ENCODE measurements around the gene NDP. TPM values are rescaled to one million over a fixed set of nuclear protein-coding genes. Genes with fewer than 3 reads are reported as not detected.

Gene NDP
- polyA plus RNA-seq, 1 donor, result 0.54 TPM

DNA sequence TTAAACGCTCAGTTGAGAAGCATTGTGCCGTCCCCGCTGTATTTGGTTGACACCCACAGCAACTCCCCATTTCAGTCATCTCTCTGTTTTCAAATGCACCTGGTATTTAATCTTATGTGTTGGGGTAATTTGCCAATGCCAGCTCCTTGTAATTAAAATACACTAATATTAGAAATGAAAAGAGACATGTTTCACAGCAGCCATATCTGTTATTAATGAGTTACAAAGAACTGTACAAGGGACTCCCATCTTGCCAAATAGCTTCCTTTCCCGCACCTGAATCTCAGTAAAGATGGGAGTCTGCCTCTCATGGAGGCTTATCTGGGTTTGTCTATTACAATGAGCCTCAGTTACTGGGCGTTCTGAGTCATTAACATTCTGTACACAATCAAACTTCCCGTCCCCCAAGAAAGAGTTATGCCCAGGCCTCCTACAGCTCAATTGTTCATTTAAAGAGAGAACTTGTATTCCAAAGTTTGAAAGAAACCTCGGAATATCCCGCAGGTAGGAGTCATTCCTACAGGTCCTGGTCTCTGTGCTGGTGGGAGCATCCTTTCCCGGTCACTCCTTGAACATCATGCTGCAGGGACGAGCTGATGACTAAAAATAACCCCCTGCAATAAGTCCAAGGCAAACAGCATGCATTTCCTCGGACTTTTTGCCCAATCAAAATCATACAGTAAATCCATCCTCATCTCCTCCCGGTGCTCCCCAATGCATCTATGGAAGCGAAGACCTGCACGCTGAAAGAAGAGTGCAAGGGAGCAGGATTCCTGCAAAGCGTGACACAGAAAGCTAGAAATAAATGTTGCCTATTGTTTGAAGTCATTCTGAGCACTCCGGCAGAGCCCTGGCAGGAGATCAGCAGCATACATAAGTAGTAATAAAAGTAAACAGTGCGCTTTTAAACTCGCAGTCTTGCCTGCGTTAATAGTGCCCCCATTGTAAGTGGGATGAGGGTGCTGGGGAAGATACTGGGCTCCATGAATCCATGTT is 926 bp downstream of the NDP start:
- WGBS (ENCODE audit: insufficient coverage, low lambda C conversion rate), result 100% methylated on average over 1 of the region's 19 CpGs
- DNase-seq, result peak in 1 of 2 donors; percentile 7

DNA sequence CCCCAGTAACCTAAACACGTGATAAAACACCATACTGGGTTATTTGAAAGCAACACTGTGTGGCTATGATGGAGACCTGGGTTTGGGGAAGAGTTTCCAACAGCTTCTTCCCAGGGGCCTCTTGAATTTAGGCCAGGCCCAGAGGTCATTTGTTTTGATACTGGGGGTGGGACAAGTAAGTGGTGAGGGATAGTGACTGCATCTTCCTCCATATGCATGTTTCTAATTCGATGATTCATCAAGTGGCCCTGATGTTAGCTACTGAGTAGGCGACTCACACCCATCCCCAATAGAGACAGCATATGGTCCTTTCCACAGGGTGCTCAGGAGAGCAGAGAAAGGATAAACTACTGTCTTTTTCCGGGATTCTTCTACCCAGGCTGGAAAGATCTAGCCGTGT is 2.7 kb downstream of the NDP start:
- no peak for DNase-seq
- Histone ChIP-seq H3K27ac (ENCODE audit: low read length) (no peak overlapping the region), H3K4me1 (ENCODE audit: control insufficient read depth, insufficient read depth, low read length) (no peaks in the 10 kb centered on the region), H3K4me3 (ENCODE audit: low read length) (no peak overlapping the region), H3K36me3 (ENCODE audit: control insufficient read depth, insufficient read depth, low read length) (no peaks in the 10 kb centered on the region), H3K27me3 (ENCODE audit: control insufficient read depth, insufficient read depth, low read length) (no peaks in the 10 kb centered on the region), H3K9me3 (ENCODE audit: control insufficient read depth, low read depth, low read length) (no peaks in the 10 kb centered on the region)
- 100% methylated on average over 1 of the region's 5 CpGs for WGBS (ENCODE audit: insufficient coverage, low lambda C conversion rate)

More for the DNA sequence above, 926 bp downstream of the NDP start:
- Histone ChIP-seq H3K36me3 (ENCODE audit: control insufficient read depth, insufficient read depth, low read length) (no peaks in the 10 kb centered on the region), H3K4me1 (ENCODE audit: control insufficient read depth, insufficient read depth, low read length) (no peaks in the 10 kb centered on the region), H3K9me3 (ENCODE audit: control insufficient read depth, low read depth, low read length) (no peaks in the 10 kb centered on the region), H3K27ac (ENCODE audit: low read length) (no peak overlapping the region), H3K4me3 (ENCODE audit: low read length) (peak overlapping the region; percentile 26), H3K27me3 (ENCODE audit: control insufficient read depth, insufficient read depth, low read length) (no peaks in the 10 kb centered on the region)

DNA sequence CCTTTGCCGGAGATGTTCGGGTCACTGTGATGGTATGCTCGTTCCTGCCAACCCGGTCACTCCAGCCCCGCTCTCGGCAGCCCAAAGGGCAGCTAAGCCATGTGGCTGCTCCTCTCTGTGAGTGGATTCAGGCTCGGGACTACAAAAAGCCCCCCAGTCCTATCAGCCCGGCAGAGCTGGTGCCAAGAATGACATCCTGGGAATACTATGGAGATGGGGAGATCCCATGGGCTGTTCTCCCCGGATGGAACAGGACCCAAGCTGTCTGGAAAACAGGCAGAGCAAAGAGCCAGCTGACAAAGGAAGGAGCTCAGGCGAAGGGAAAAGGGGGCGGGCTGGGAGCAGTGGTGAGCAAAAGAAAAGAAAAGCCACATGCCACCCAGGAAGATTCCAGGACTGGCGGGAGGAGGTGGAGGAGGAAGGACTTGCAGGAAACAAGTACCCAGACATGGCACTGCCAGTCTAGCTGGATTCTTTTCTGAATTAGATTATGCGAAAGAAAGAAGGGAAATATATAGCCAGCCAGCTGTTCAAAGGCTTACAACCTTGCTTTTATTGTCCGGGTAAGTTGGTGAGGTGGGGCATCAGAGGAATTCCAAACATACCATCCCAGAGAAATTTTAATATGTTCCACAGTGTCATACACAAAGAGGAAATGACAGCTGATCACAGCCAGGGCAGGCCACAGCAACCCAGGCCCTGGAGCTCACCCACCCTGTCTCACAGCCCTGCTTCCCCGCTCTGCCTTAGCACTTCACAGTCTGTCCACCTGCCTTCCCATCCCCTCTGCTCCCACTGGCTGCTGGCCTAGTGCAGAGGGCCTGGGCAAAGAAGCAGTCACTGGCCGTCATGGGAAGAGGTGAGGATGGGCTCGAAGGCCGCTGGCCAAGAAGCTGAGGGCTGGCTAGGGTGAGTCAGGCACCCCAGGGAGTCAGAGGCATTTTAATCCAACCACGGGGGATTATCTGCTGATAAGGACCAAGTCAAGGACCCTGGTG is 3.4 kb downstream of the NDP start:
- no CpG with 5 or more reads among the region's 19 CpGs for WGBS (ENCODE audit: insufficient coverage, low lambda C conversion rate)
- Histone ChIP-seq H3K9me3 (ENCODE audit: control insufficient read depth, low read depth, low read length) (no peaks in the 10 kb centered on the region), H3K27ac (ENCODE audit: low read length) (no peak overlapping the region), H3K27me3 (ENCODE audit: control insufficient read depth, insufficient read depth, low read length) (no peaks in the 10 kb centered on the region), H3K4me1 (ENCODE audit: control insufficient read depth, insufficient read depth, low read length) (no peaks in the 10 kb centered on the region), H3K4me3 (ENCODE audit: low read length) (no peak overlapping the region), H3K36me3 (ENCODE audit: control insufficient read depth, insufficient read depth, low read length) (no peaks in the 10 kb centered on the region)
- no peak for DNase-seq

DNA sequence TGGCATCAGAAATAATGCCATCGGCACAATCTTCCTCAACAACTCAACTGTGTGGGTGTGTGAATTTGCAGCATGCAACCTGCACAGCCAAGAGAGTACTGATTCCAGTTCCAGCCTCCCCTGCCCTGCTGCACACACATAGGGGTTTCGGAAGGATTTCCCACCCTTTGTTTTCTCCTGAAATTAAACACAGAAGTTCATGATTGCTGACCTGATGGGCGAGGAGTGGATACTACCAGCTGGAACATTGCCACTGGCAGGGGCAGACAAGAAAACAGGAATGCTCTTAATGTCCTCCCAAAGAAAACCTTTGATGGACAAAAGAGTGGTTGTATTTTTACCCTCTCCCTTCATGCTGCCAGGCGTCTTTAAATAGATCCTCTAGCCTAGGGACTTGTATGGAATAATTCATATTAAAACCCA is 4.8 kb downstream of the NDP start:
- Histone ChIP-seq H3K27me3 (ENCODE audit: control insufficient read depth, insufficient read depth, low read length) (no peaks in the 10 kb centered on the region), H3K4me1 (ENCODE audit: control insufficient read depth, insufficient read depth, low read length) (no peaks in the 10 kb centered on the region), H3K36me3 (ENCODE audit: control insufficient read depth, insufficient read depth, low read length) (no peaks in the 10 kb centered on the region), H3K27ac (ENCODE audit: low read length) (no peak overlapping the region), H3K9me3 (ENCODE audit: control insufficient read depth, low read depth, low read length) (no peaks in the 10 kb centered on the region), H3K4me3 (ENCODE audit: low read length) (no peak overlapping the region)
- no peak for DNase-seq
- WGBS (ENCODE audit: insufficient coverage, low lambda C conversion rate), result no CpG with 5 or more reads among the region's 4 CpGs

DNA sequence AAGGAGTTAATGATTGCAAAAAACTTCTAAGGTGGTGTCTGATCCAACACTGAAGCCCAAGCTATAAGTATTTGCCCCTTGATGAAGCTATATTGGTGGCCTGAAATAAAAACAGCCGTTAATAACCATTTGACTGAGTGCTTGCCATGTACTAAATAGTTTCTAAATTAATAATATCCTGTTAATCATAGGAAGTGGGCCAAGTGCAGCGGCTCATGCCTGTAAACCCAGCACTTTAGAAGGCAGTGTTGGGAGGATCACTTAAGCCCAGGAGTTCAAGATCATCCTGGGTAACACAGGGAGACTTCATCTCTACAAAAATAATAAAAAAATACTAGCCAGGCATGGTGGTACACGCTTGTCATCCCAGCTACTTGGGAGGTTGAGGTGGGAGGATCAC is 8.3 kb downstream of the NDP start:
- no peaks in the 10 kb centered on the region for H3K27me3 ChIP-seq (ENCODE audit: control insufficient read depth, insufficient read depth, low read length)
- DNase-seq, result no peak
- no peaks in the 10 kb centered on the region for H3K36me3 ChIP-seq (ENCODE audit: control insufficient read depth, insufficient read depth, low read length)
- H3K27ac ChIP-seq (ENCODE audit: low read length), result no peak overlapping the region
- H3K4me1 ChIP-seq (ENCODE audit: control insufficient read depth, insufficient read depth, low read length), result no peaks in the 10 kb centered on the region
- no CpG with 5 or more reads among the region's 3 CpGs for WGBS (ENCODE audit: insufficient coverage, low lambda C conversion rate)
- H3K9me3 ChIP-seq (ENCODE audit: control insufficient read depth, low read depth, low read length), result no peaks in the 10 kb centered on the region
- H3K4me3 ChIP-seq (ENCODE audit: low read length), result no peak overlapping the region

DNA sequence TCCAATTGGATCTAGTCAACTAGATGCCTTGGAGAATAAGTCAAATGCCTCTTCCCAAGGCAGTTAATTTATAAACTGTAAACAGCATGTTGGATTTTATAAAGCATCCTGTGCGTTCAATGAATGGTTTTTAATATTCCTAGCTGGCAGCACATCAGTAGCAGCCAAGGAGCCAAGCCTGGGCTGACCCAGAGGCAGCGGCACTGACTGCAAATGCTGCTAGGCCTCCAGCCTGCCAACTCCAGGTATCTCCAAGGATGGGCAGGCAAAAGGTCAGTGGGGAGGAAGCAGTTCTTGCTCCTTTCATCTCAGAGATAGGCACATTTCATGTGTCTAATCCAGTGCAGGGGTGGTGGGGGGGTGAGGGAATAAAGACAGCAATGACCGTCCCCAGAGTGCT is 9.5 kb downstream of the NDP start:
- Histone ChIP-seq H3K27ac (ENCODE audit: low read length) (no peak overlapping the region), H3K4me3 (ENCODE audit: low read length) (no peak overlapping the region), H3K9me3 (ENCODE audit: control insufficient read depth, low read depth, low read length) (no peaks in the 10 kb centered on the region), H3K36me3 (ENCODE audit: control insufficient read depth, insufficient read depth, low read length) (no peaks in the 10 kb centered on the region), H3K4me1 (ENCODE audit: control insufficient read depth, insufficient read depth, low read length) (no peaks in the 10 kb centered on the region), H3K27me3 (ENCODE audit: control insufficient read depth, insufficient read depth, low read length) (no peaks in the 10 kb centered on the region)
- DNase-seq, result no peak
- WGBS (ENCODE audit: insufficient coverage, low lambda C conversion rate), result no CpG with 5 or more reads among the region's 3 CpGs

DNA sequence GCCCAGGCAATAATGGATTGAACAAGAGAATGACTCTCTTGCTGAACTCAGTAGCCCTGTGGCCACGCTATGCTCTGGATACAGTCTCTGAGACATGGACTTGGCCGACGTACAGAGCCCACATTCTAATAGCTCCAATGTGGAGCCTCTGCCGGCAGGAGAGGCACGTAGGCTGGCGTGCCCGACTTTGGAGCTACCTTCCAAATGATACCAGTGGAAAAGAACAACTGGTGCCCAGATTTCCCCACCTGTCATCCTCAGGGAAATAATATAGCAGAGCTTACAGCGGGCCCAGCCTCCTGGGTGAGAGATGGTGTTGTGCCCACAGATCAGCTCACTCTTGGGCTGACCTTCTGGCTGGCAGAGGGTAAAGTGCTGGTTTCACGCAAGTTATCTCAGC is 10.6 kb downstream of the NDP start:
- no peaks in the 10 kb centered on the region for H3K36me3 ChIP-seq (ENCODE audit: control insufficient read depth, insufficient read depth, low read length)
- DNase-seq, result no peak
- WGBS (ENCODE audit: insufficient coverage, low lambda C conversion rate), result no CpG with 5 or more reads among the region's 9 CpGs
- H3K4me3 ChIP-seq (ENCODE audit: low read length), result no peak overlapping the region
- H3K27ac ChIP-seq (ENCODE audit: low read length), result no peak overlapping the region
- no peaks in the 10 kb centered on the region for H3K9me3 ChIP-seq (ENCODE audit: control insufficient read depth, low read depth, low read length)
- H3K27me3 ChIP-seq (ENCODE audit: control insufficient read depth, insufficient read depth, low read length), result no peaks in the 10 kb centered on the region
- H3K4me1 ChIP-seq (ENCODE audit: control insufficient read depth, insufficient read depth, low read length), result no peaks in the 10 kb centered on the region

DNA sequence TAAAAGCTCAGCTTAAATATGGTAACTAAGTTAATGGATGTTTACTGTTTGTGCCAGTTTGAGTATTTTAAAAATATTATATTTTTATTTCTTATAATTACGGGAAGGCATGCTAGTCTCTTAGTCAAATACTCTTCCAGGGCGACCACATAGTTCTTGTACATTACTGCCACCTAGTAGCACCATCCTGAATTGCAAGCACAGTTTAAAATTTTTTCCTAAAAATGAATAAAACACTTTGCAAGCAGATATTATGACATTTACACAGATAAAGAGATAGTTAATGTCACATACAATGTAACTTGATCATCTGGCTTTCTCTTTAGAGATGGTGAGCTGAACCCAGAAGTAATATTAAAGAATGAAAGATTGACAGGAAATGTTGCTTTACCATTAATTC is 11.5 kb downstream of the NDP start:
- Histone ChIP-seq H3K9me3 (ENCODE audit: control insufficient read depth, low read depth, low read length) (no peaks in the 10 kb centered on the region), H3K4me1 (ENCODE audit: control insufficient read depth, insufficient read depth, low read length) (no peaks in the 10 kb centered on the region), H3K27ac (ENCODE audit: low read length) (no peak overlapping the region), H3K4me3 (ENCODE audit: low read length) (no peak overlapping the region), H3K27me3 (ENCODE audit: control insufficient read depth, insufficient read depth, low read length) (no peaks in the 10 kb centered on the region), H3K36me3 (ENCODE audit: control insufficient read depth, insufficient read depth, low read length) (no peaks in the 10 kb centered on the region)
- no CpG with 5 or more reads among the region's 2 CpGs for WGBS (ENCODE audit: insufficient coverage, low lambda C conversion rate)
- DNase-seq, result no peak

DNA sequence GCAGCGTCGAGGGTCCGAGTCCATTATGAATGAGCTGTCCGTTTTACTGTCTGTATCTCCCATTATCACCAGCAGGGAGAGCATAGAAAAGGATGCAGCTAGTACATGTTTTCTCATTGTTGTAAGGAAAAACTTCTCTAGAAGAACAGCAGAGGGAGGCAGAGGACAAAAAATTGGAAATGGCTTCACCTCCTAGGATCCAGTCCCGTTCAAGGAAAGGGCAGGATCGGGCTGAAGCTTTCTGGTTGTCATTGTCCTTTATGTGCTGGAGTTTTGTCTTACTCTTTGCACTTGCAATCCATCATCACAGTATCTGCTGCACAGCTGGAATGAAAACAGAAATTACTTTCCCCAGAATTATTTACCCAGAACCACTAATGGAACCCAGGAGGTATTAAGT is 14.7 kb downstream of the NDP start:
- no peaks in the 10 kb centered on the region for H3K9me3 ChIP-seq (ENCODE audit: control insufficient read depth, low read depth, low read length)
- H3K27ac ChIP-seq (ENCODE audit: low read length), result no peak overlapping the region
- no peak overlapping the region for H3K4me3 ChIP-seq (ENCODE audit: low read length)
- peak; percentile 58 to 72 for DNase-seq
- WGBS (ENCODE audit: insufficient coverage, low lambda C conversion rate), result no CpG with 5 or more reads among the region's 6 CpGs
- no peaks in the 10 kb centered on the region for H3K36me3 ChIP-seq (ENCODE audit: control insufficient read depth, insufficient read depth, low read length)
- H3K4me1 ChIP-seq (ENCODE audit: control insufficient read depth, insufficient read depth, low read length), result no peaks in the 10 kb centered on the region
- H3K27me3 ChIP-seq (ENCODE audit: control insufficient read depth, insufficient read depth, low read length), result no peaks in the 10 kb centered on the region

DNA sequence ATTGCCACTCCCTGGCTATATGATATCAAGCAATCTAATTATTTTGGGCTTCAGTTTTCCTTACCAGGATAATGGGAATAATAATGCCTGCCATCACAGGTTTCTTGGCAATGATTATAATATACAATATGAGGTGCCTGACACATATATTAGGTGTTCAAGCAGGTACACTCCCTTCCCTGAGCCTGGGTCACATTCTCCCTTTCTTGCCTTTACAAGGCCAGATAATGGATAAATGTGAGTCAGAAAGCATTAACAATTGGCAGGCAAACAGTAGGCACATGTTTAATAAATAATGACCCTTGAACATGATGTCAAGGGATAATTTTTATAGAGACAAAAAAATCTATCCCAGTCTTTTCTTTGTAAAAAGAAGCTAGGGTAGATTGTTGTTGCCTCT is 17.2 kb downstream of the NDP start:
- H3K9me3 ChIP-seq (ENCODE audit: control insufficient read depth, low read depth, low read length), result no peaks in the 10 kb centered on the region
- no peaks in the 10 kb centered on the region for H3K4me1 ChIP-seq (ENCODE audit: control insufficient read depth, insufficient read depth, low read length)
- no peaks in the 10 kb centered on the region for H3K36me3 ChIP-seq (ENCODE audit: control insufficient read depth, insufficient read depth, low read length)
- H3K27me3 ChIP-seq (ENCODE audit: control insufficient read depth, insufficient read depth, low read length), result no peaks in the 10 kb centered on the region
- no peak for DNase-seq
- no peak overlapping the region for H3K4me3 ChIP-seq (ENCODE audit: low read length)
- no peak overlapping the region for H3K27ac ChIP-seq (ENCODE audit: low read length)

Measured in large intestine (tissue), 3 donors.